WTC11 (cell line): ENCODE measurements around the gene CDH12.

Source experiments
- ESRRA ChIP-seq: sonication (generic); formaldehyde crosslinking; IDR thresholded peaks from 2 replicates; pipeline ENCODE4 v1.8.1; 2022; ENCODE audit warnings: mild to moderate bottlenecking, missing genetic modification reagents, borderline replicate concordance
- RELA ChIP-seq: sonication (generic); formaldehyde crosslinking; IDR thresholded peaks from 2 replicates; pipeline ENCODE4 v1.8.1; 2022; ENCODE audit warnings: missing genetic modification reagents, mild to moderate bottlenecking, borderline replicate concordance
- SP1 ChIP-seq: sonication (generic); formaldehyde crosslinking; conservative IDR thresholded peaks from 2 replicates; pipeline ENCODE4 v1.8.1; 2022; ENCODE audit warnings: missing genetic modification reagents
- TF ChIP-seq, protein P1 (sequence below): fragments of 200-600 bp; IDR thresholded peaks from 2 replicates; pipeline ENCODE4 v1.8.0; 2022; ENCODE audit warnings: antibody characterized with exemption

DNA sequence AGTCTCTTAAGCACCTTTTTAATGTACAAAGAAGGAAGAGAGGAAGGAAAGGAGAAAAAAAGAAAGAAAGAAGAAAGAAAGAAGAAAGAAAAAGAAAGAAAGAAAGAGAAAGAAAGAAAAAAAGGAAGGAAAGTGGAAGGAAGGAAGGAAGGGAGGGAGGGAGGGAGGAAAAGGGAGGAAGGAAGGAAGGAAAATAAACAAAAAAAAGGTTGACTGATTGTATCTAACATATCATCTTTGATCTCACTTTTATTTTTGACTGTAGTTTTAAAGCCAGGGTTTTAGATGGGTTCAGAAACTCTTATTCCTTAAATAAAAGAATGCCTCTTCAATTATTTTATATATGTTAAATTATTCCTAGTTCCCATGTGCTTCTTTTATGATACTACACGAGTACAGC is 794.5 kb downstream of the CDH12 start:
- TF ChIP-seq SP1 (CRISPR knock-in tag) (no peak), ESRRA (CRISPR knock-in tag) (no peak), RELA (CRISPR knock-in tag) (no peak)
- TF ChIP-seq, protein P1, sequence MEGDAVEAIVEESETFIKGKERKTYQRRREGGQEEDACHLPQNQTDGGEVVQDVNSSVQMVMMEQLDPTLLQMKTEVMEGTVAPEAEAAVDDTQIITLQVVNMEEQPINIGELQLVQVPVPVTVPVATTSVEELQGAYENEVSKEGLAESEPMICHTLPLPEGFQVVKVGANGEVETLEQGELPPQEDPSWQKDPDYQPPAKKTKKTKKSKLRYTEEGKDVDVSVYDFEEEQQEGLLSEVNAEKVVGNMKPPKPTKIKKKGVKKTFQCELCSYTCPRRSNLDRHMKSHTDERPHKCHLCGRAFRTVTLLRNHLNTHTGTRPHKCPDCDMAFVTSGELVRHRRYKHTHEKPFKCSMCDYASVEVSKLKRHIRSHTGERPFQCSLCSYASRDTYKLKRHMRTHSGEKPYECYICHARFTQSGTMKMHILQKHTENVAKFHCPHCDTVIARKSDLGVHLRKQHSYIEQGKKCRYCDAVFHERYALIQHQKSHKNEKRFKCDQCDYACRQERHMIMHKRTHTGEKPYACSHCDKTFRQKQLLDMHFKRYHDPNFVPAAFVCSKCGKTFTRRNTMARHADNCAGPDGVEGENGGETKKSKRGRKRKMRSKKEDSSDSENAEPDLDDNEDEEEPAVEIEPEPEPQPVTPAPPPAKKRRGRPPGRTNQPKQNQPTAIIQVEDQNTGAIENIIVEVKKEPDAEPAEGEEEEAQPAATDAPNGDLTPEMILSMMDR = no peak
